HEK293 (cell line): ENCODE results near the gene GALNT13.

Source experiments
- CTCF ChIA-PET: fragments of 350-600 bp; formaldehyde crosslinking; extraction: SDS; loops from one replicate; lab custom pipeline; 2021; ENCODE audit warnings: antibody characterized with exemption; lab: Yijun Ruan, JAX
- POLR2A ChIA-PET: fragments of 300-600 bp; formaldehyde crosslinking; extraction: SDS; loops from one replicate; lab custom pipeline; 2020; ENCODE audit warnings: antibody characterized with exemption, inconsistent platforms; lab: Yijun Ruan, JAX
- H3K27ac ChIP-seq: fragments of 200-500 bp; sonication (Bioruptor generic); 2 replicates; pipeline ENCODE4 v1.5.1; 2014; ENCODE audit warnings: low read depth, low read length, control low read depth, inconsistent platforms; ENCODE audit errors: extremely low read depth
- H3K36me3 ChIP-seq, 2 experiments: fragments of 200-500 bp in 1 of 2; sonication (Bioruptor generic) in 1 of 2; 1 replicate in 1 of 2; 2 replicates in 1 of 2; pipeline ENCODE4 v1.5.1; 2014 to 2017; ENCODE audit warnings: inconsistent platforms in 2 of 2, low read length in 2 of 2; ENCODE audit not compliant: control insufficient read depth in 2 of 2, insufficient read depth in 1 of 2
- H3K4me1 ChIP-seq: fragments of 200-500 bp; sonication (Bioruptor generic); 2 replicates; pipeline ENCODE4 v1.5.1; 2014; ENCODE audit warnings: mild to moderate bottlenecking, low read length, inconsistent platforms; ENCODE audit not compliant: control insufficient read depth, insufficient read depth
- H3K4me3 ChIP-seq: 2 replicates; pipeline ENCODE4 v1.5.1; 2011; ENCODE audit warnings: low read depth, mild to moderate bottlenecking, control low read depth, low read length, moderate library complexity
- H3K9me3 ChIP-seq: fragments of 200-500 bp; sonication (Bioruptor generic); 2 replicates; pipeline ENCODE4 v1.5.1; 2014; ENCODE audit warnings: low read depth, low read length, inconsistent platforms; ENCODE audit not compliant: control insufficient read depth, insufficient read depth
- ZFHX2 ChIP-seq: fragments of 450-650 bp; formaldehyde crosslinking; conservative IDR thresholded peaks from 2 replicates; pipeline ENCODE4 v1.5.1; 2016; ENCODE audit warnings: missing biosample characterization, missing genetic modification characterization
- ZFP37 ChIP-seq: fragments of 450-650 bp; formaldehyde crosslinking; IDR thresholded peaks from 2 replicates; pipeline ENCODE4 v1.5.1; 2016; ENCODE audit warnings: missing biosample characterization, missing genetic modification characterization
- ZFP41 ChIP-seq: fragments of 450-650 bp; formaldehyde crosslinking; IDR thresholded peaks from 2 replicates; pipeline ENCODE4 v1.5.1; 2016; ENCODE audit warnings: missing biosample characterization, missing genetic modification characterization, borderline replicate concordance
- ZNF140 ChIP-seq: fragments of 450-650 bp; formaldehyde crosslinking; IDR thresholded peaks from 2 replicates; pipeline ENCODE4 v1.5.1; 2016; ENCODE audit warnings: missing biosample characterization, missing genetic modification characterization
- ZNF169 ChIP-seq: fragments of 450-650 bp; formaldehyde crosslinking; IDR thresholded peaks from 2 replicates; pipeline ENCODE4 v1.5.1; 2016; ENCODE audit warnings: missing biosample characterization, missing genetic modification characterization
- ZNF266 ChIP-seq: fragments of 450-650 bp; formaldehyde crosslinking; IDR thresholded peaks from 2 replicates; pipeline ENCODE4 v1.5.1; 2016; ENCODE audit warnings: missing biosample characterization, missing genetic modification characterization, low read depth
- ZNF324 ChIP-seq: fragments of 450-650 bp; formaldehyde crosslinking; IDR thresholded peaks from 2 replicates; pipeline ENCODE4 v1.5.1; 2016; ENCODE audit warnings: missing biosample characterization, missing genetic modification characterization
- ZNF350 ChIP-seq: fragments of 450-650 bp; formaldehyde crosslinking; IDR thresholded peaks from 2 replicates; pipeline ENCODE4 v1.5.0; 2017; ENCODE audit warnings: missing biosample characterization, mild to moderate bottlenecking, missing genetic modification characterization
- ZNF404 ChIP-seq: fragments of 450-650 bp; formaldehyde crosslinking; IDR thresholded peaks from 2 replicates; pipeline ENCODE4 v1.5.1; 2017; ENCODE audit warnings: missing biosample characterization, missing genetic modification characterization
- ZNF416 ChIP-seq: fragments of 450-650 bp; formaldehyde crosslinking; IDR thresholded peaks from 2 replicates; pipeline ENCODE4 v1.5.1; 2016; ENCODE audit warnings: missing biosample characterization, missing genetic modification characterization
- ZNF555 ChIP-seq: fragments of 450-650 bp; formaldehyde crosslinking; conservative IDR thresholded peaks from 2 replicates; pipeline ENCODE4 v1.5.1; 2017; ENCODE audit warnings: missing biosample characterization, mild to moderate bottlenecking, missing genetic modification characterization, inconsistent platforms
- ZNF580 ChIP-seq: fragments of 450-650 bp; formaldehyde crosslinking; IDR thresholded peaks from 2 replicates; pipeline ENCODE4 v1.5.1; 2016; ENCODE audit warnings: missing biosample characterization, missing genetic modification characterization
- ZNF645 ChIP-seq: fragments of 450-650 bp; formaldehyde crosslinking; IDR thresholded peaks from 2 replicates; pipeline ENCODE4; 2016; ENCODE audit warnings: missing biosample characterization, missing genetic modification characterization
- ZNF664 ChIP-seq: fragments of 450-650 bp; formaldehyde crosslinking; IDR thresholded peaks from 2 replicates; pipeline ENCODE4 v1.5.1; 2016; ENCODE audit warnings: missing biosample characterization, missing genetic modification characterization
- TF ChIP-seq, protein P1 (sequence below): fragments of 450-650 bp; formaldehyde crosslinking; conservative IDR thresholded peaks from 2 replicates; pipeline ENCODE4 v1.5.1; 2016; ENCODE audit warnings: low read depth, missing biosample characterization, missing genetic modification characterization
- TF ChIP-seq, protein P2 (sequence below): fragments of 450-650 bp; formaldehyde crosslinking; IDR thresholded peaks from 2 replicates; pipeline ENCODE4 v1.5.1; 2016; ENCODE audit warnings: missing biosample characterization, missing genetic modification characterization, borderline replicate concordance
- TF ChIP-seq, protein P3 (sequence below): fragments of 450-650 bp; formaldehyde crosslinking; IDR thresholded peaks from 2 replicates; pipeline ENCODE4 v1.5.1; 2016; ENCODE audit warnings: missing biosample characterization, missing genetic modification characterization
- TF ChIP-seq, protein P4 (sequence below): fragments of 450-650 bp; formaldehyde crosslinking; IDR thresholded peaks from 2 replicates; pipeline ENCODE4 v1.5.1; 2016; ENCODE audit warnings: missing biosample characterization, missing genetic modification characterization

The GALNT13 gene

DNA sequence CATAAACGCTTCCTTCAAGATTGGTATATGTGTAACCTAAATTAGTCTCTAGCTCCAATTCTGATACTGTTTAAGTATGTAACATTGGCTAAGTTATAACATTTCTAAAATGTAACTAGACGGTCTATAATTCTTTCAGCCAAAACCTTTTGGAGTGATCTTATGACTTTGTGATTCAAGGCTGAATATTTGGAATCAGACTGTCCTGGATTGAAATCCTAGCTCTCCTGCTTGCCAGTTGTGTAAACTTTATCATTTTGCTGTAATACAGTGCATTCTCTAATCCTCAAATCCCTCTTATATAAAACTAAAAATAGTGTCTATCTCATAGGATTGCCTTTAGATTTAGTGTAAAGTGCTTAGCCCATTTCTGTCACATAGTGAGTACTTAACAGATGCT is 489.6 kb downstream of the GALNT13 start (continued):
- TF ChIP-seq, protein P1, sequence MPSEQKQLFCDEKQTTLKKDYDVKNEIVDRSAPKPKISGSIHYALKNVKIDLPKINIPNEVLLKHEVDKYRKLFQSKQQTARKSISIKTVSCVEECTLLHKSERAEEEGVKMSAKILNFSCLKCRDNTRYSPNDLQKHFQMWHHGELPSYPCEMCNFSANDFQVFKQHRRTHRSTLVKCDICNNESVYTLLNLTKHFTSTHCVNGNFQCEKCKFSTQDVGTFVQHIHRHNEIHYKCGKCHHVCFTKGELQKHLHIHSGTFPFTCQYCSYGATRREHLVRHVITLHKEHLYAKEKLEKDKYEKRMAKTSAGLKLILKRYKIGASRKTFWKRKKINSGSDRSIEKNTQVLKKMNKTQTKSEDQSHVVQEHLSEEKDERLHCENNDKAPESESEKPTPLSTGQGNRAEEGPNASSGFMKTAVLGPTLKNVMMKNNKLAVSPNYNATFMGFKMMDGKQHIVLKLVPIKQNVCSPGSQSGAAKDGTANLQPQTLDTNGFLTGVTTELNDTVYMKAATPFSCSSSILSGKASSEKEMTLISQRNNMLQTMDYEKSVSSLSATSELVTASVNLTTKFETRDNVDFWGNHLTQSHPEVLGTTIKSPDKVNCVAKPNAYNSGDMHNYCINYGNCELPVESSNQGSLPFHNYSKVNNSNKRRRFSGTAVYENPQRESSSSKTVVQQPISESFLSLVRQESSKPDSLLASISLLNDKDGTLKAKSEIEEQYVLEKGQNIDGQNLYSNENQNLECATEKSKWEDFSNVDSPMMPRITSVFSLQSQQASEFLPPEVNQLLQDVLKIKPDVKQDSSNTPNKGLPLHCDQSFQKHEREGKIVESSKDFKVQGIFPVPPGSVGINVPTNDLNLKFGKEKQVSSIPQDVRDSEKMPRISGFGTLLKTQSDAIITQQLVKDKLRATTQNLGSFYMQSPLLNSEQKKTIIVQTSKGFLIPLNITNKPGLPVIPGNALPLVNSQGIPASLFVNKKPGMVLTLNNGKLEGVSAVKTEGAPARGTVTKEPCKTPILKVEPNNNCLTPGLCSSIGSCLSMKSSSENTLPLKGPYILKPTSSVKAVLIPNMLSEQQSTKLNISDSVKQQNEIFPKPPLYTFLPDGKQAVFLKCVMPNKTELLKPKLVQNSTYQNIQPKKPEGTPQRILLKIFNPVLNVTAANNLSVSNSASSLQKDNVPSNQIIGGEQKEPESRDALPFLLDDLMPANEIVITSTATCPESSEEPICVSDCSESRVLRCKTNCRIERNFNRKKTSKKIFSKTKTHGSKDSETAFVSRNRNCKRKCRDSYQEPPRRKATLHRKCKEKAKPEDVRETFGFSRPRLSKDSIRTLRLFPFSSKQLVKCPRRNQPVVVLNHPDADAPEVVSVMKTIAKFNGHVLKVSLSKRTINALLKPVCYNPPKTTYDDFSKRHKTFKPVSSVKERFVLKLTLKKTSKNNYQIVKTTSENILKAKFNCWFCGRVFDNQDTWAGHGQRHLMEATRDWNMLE (tag by site-specific recombination) = no peak
- no peak for TF ChIP-seq ZFP41
- TF ChIP-seq, protein P2, sequence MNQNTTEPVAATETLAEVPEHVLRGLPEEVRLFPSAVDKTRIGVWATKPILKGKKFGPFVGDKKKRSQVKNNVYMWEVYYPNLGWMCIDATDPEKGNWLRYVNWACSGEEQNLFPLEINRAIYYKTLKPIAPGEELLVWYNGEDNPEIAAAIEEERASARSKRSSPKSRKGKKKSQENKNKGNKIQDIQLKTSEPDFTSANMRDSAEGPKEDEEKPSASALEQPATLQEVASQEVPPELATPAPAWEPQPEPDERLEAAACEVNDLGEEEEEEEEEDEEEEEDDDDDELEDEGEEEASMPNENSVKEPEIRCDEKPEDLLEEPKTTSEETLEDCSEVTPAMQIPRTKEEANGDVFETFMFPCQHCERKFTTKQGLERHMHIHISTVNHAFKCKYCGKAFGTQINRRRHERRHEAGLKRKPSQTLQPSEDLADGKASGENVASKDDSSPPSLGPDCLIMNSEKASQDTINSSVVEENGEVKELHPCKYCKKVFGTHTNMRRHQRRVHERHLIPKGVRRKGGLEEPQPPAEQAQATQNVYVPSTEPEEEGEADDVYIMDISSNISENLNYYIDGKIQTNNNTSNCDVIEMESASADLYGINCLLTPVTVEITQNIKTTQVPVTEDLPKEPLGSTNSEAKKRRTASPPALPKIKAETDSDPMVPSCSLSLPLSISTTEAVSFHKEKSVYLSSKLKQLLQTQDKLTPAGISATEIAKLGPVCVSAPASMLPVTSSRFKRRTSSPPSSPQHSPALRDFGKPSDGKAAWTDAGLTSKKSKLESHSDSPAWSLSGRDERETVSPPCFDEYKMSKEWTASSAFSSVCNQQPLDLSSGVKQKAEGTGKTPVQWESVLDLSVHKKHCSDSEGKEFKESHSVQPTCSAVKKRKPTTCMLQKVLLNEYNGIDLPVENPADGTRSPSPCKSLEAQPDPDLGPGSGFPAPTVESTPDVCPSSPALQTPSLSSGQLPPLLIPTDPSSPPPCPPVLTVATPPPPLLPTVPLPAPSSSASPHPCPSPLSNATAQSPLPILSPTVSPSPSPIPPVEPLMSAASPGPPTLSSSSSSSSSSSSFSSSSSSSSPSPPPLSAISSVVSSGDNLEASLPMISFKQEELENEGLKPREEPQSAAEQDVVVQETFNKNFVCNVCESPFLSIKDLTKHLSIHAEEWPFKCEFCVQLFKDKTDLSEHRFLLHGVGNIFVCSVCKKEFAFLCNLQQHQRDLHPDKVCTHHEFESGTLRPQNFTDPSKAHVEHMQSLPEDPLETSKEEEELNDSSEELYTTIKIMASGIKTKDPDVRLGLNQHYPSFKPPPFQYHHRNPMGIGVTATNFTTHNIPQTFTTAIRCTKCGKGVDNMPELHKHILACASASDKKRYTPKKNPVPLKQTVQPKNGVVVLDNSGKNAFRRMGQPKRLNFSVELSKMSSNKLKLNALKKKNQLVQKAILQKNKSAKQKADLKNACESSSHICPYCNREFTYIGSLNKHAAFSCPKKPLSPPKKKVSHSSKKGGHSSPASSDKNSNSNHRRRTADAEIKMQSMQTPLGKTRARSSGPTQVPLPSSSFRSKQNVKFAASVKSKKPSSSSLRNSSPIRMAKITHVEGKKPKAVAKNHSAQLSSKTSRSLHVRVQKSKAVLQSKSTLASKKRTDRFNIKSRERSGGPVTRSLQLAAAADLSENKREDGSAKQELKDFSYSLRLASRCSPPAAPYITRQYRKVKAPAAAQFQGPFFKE (tag by site-specific recombination) = no peak
- no peak for TF ChIP-seq ZNF664 (tag by site-specific recombination)

DNA sequence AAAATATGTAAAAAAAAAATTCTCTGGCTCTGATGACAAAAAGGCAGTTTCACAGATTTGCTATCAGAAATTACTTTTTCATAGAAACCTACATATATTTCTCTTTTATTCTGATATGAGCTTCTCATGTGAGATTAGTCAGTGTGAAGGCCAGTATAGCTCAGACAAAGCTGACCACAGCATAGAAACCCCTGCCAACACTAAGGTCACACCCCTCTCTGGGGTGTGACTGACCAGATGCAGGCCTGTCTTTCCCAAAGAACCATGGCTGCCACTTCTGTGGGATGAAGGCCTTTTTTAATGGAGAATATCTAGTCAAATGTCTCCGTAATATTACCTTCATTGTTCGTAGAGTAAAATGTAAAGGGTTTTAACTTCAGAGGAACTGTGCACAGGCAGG is 496.4 kb downstream of the GALNT13 start:
- Histone ChIP-seq H3K9me3 (no peaks in the 10 kb centered on the region), H3K4me1 (no peaks in the 10 kb centered on the region), H3K4me3 (no peak overlapping the region), H3K27ac (no peak overlapping the region), H3K36me3 (no peaks in the 10 kb centered on the region)
- CTCF ChIA-PET = interaction anchor here (0.6 to 1.1 kb wide), 2 partner anchors 799 to 1507 kb away, joined by 3 read pairs; no protein-coding TSS in a partner anchor
- POLR2A ChIA-PET = no interaction called here
- TF ChIP-seq ZFP37 (no peak), ZFHX2 (tag by site-specific recombination) (no peak), ZNF645 (no peak), ZNF266 (tag by site-specific recombination) (no peak), ZNF404 (no peak), ZNF350 (tag by site-specific recombination) (no peak), ZNF169 (no peak), ZNF140 (no peak), ZNF580 (no peak), ZNF324 (no peak), ZNF555 (tag by site-specific recombination) (no peak), ZNF416 (no peak)
- TF ChIP-seq, protein P3, sequence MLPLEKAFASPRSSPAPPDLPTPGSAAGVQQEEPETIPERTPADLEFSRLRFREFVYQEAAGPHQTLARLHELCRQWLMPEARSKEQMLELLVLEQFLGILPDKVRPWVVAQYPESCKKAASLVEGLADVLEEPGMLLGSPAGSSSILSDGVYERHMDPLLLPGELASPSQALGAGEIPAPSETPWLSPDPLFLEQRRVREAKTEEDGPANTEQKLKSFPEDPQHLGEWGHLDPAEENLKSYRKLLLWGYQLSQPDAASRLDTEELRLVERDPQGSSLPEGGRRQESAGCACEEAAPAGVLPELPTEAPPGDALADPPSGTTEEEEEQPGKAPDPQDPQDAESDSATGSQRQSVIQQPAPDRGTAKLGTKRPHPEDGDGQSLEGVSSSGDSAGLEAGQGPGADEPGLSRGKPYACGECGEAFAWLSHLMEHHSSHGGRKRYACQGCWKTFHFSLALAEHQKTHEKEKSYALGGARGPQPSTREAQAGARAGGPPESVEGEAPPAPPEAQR = no peak
- TF ChIP-seq, protein P4, sequence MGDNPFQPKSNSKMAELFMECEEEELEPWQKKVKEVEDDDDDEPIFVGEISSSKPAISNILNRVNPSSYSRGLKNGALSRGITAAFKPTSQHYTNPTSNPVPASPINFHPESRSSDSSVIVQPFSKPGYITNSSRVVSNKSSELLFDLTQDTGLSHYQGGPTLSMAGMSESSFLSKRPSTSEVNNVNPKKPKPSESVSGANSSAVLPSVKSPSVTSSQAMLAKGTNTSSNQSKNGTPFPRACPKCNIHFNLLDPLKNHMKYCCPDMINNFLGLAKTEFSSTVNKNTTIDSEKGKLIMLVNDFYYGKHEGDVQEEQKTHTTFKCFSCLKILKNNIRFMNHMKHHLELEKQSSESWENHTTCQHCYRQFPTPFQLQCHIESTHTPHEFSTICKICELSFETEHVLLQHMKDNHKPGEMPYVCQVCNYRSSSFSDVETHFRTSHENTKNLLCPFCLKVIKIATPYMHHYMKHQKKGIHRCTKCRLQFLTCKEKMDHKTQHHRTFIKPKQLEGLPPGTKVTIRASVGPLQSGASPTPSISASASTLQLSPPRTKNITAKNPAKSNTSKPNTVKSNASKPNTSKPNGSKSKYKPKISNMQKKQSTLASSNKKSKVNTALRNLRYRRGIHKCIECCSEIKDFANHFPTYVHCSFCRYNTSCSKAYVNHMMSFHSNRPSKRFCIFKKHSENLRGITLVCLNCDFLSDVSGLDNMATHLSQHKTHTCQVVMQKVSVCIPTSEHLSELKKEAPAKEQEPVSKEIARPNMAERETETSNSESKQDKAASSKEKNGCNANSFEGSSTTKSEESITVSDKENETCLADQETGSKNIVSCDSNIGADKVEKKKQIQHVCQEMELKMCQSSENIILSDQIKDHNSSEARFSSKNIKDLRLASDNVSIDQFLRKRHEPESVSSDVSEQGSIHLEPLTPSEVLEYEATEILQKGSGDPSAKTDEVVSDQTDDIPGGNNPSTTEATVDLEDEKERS (tag by site-specific recombination) = no peak
